B cell (primary cell): ENCODE measurements around the gene AMZ2. TPM values are rescaled to one million over a fixed set of nuclear protein-coding genes. Genes with fewer than 3 reads are reported as not detected.
"Not testable (repeated sequence)": the region's sequence is repeated elsewhere in the genome, so short reads cannot be mapped to it uniquely, and the experiment has no call there.

Experiments
- ATAC-seq: fragments of 200-7000 bp; cut with Tn5 transposase; one replicate; pipeline ENCODE4 v1.10.0; 2021; ENCODE audit warnings: low read depth, mild to moderate bottlenecking, moderate number of reproducible peaks, moderate library complexity
- CTCF ChIA-PET: fragments of 350-600 bp; sonication (Branson Sonifier 250); formaldehyde crosslinking; loops from one replicate; lab custom pipeline; 2021; ENCODE audit warnings: antibody characterized with exemption, inconsistent platforms; lab: Charles Lee
- POLR2A ChIA-PET: fragments of 350-600 bp; sonication (Branson Sonifier 250); formaldehyde crosslinking; loops from one replicate; lab custom pipeline; 2021; ENCODE audit warnings: antibody characterized with exemption; lab: Charles Lee
- DNase-seq: peaks from one replicate; pipeline ENCODE4 v3.0.0; 2013
- H2AFZ ChIP-seq: 2 replicates; pipeline ENCODE4 v1.6.1; 2012; ENCODE audit warnings: mild to moderate bottlenecking, low read depth, low read length; ENCODE audit not compliant: insufficient read depth, poor library complexity, severe bottlenecking
- H3K27ac ChIP-seq, 2 donors: 1 replicate in 1 of 2; 2 replicates in 1 of 2; pipeline ENCODE4 v1.5.1; 2012 to 2013; ENCODE audit warnings: low read length in 2 of 2, mild to moderate bottlenecking in 2 of 2, moderate library complexity in 1 of 2
- H3K27me3 ChIP-seq, 4 experiments: fragments of 200-600 bp in 1 of 4; sonication (generic) in 1 of 4; replicated peaks in 1 of 4; 1 replicate in 2 of 4; 2 replicates in 2 of 4; pipeline versions ENCODE4 v1.6.1 to v1.7.0; 2013 to 2016; ENCODE audit warnings: low read length in 3 of 4, mild to moderate bottlenecking in 2 of 4, mixed read lengths in 1 of 4, moderate library complexity in 1 of 4; ENCODE audit not compliant: insufficient read depth in 4 of 4, control insufficient read depth in 3 of 4; ENCODE audit errors: control extremely low read depth in 1 of 4
- H3K36me3 ChIP-seq, 2 experiments: replicated peaks in 1 of 2; 1 replicate in 1 of 2; 2 replicates in 1 of 2; pipeline versions ENCODE4 v1.6.1 to v1.7.1; 2013; ENCODE audit warnings: low read length in 1 of 2; ENCODE audit not compliant: insufficient read depth in 2 of 2, control insufficient read depth in 1 of 2; ENCODE audit errors: control extremely low read depth in 1 of 2, extremely low read depth in 1 of 2
- H3K4me1 ChIP-seq, 2 donors: fragments of 200-600 bp in 1 of 2; sonication (generic) in 1 of 2; 1 replicate in 1 of 2; 2 replicates in 1 of 2; pipeline versions ENCODE4 v1.5.1 to v1.6.1; 2013 to 2017; ENCODE audit warnings: low read length in 2 of 2; ENCODE audit not compliant: control insufficient read depth in 2 of 2, insufficient read depth in 2 of 2
- H3K4me2 ChIP-seq: replicated peaks from 2 replicates; pipeline ENCODE3; 2012; ENCODE audit warnings: mild to moderate bottlenecking, low read depth, low read length; ENCODE audit not compliant: poor library complexity, severe bottlenecking
- H3K4me3 ChIP-seq, 5 experiments: fragments of 200-600 bp in 1 of 5; sonication (generic) in 1 of 5; 1 replicate in 3 of 5; 2 replicates in 2 of 5; pipeline versions ENCODE4 v1.5.1 to v1.7.0; 2011 to 2016; ENCODE audit warnings: low read length in 4 of 5, mild to moderate bottlenecking in 4 of 5, low read depth in 2 of 5, control low read depth in 1 of 5, moderate library complexity in 1 of 5; ENCODE audit not compliant: insufficient read depth in 1 of 5; ENCODE audit errors: control extremely low read depth in 1 of 5, extremely low read depth in 1 of 5
- H3K79me2 ChIP-seq: fragments of 200-600 bp; sonication (generic); one replicate; pipeline ENCODE4 v1.6.0; 2016; ENCODE audit warnings: low read length; ENCODE audit not compliant: control insufficient read depth, insufficient read depth
- H3K9ac ChIP-seq: fragments of 200-600 bp; sonication (generic); 2 replicates; pipeline ENCODE4 v1.6.1; 2017; ENCODE audit warnings: mild to moderate bottlenecking, low read length, moderate library complexity
- H3K9me3 ChIP-seq, 3 donors: one replicate each; pipeline versions ENCODE4 v1.6.1 to v1.7.1; 2013; ENCODE audit warnings: low read length in 2 of 3; ENCODE audit not compliant: control insufficient read depth in 2 of 3, insufficient read depth in 1 of 3; ENCODE audit errors: control extremely low read depth in 1 of 3
- H4K20me1 ChIP-seq: 2 replicates; pipeline ENCODE4 v1.6.0; 2012; ENCODE audit warnings: mild to moderate bottlenecking, low read length; ENCODE audit not compliant: insufficient read depth, control insufficient read depth, poor library complexity, severe bottlenecking
- H3K27ac Mint-ChIP-seq: one replicate; pipeline ENCODE4 v1.8.0; 2021; ENCODE audit warnings: mixed read lengths
- H3K27me3 Mint-ChIP-seq: one replicate; pipeline ENCODE4 v1.8.0; 2021; ENCODE audit warnings: mixed read lengths
- H3K4me1 Mint-ChIP-seq: one replicate; pipeline ENCODE4 v1.8.0; 2021; ENCODE audit warnings: mixed read lengths
- H3K4me3 Mint-ChIP-seq: one replicate; pipeline ENCODE4 v1.8.0; 2021; ENCODE audit warnings: mixed read lengths
- H3K9me3 Mint-ChIP-seq: one replicate; pipeline ENCODE4 v1.8.0; 2022; ENCODE audit warnings: mixed read lengths; ENCODE audit not compliant: insufficient read depth
- CTCF ChIP-seq: fragments of 200-600 bp; IDR thresholded peaks from one replicate; pipeline ENCODE4 v1.8.0; 2022; ENCODE audit warnings: antibody characterized with exemption, mild to moderate bottlenecking
- EZH2 ChIP-seq: IDR thresholded peaks from 2 replicates; pipeline ENCODE4 v1.6.1; 2012; ENCODE audit warnings: borderline replicate concordance, low read depth, mild to moderate bottlenecking, moderate library complexity, low read length; ENCODE audit not compliant: insufficient read depth, poor library complexity, severe bottlenecking
- WGBS: methylation state at CpG from one replicate; pipeline ENCODE4 v1.1.5; 2013; ENCODE audit warnings: missing lambda C conversion rate; ENCODE audit not compliant: insufficient coverage; 5-methylcytosine and 5-hydroxymethylcytosine counted together
- intact Hi-C: fragments of 100-400 bp; cut with micrococcal nuclease; formaldehyde crosslinking; loops from one replicate; pipeline ENCODE4 v1.10.0; 2022
- polyA plus RNA-seq: library from polyadenylated mRNA; depleted of rRNA; stranded (reverse); fragments of >200 nt; gene quantifications from 2 replicates; pipeline ENCODE4 v1.2.3, GENCODE V29; 2012
- total RNA-seq, 2 donors: library from RNA; stranded (reverse); fragments of 120-200 nt in 1 of 2; gene quantifications; 1 replicate in 1 of 2; 2 replicates in 1 of 2; pipeline versions ENCODE4 v1.2.3 to v1.2.4, GENCODE V29; 2013 to 2022

AMZ2 gene
- total and polyA plus RNA-seq, 2 donors (not counting 1 experiment from before 2014, with no cell fraction given), result 64.1 to 70.7 TPM

DNA sequence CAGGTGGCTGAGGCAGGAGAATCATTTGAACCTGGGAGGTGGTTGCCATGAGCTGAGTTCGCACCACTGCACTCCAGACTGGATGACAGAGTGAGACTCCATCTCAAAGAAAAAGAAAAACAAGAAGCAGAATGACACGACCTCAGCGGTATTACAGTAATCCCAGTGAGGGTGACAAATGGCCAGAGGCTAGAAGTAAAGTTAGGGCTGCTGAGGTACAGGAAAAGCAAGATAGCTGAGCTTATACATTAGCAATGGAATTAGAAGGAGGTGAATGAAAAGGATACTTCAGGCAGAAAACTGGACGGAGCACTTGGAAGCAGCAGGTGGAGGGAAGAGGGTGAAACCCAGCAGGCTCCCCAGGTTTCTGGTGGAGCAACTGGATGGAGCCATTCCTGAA lies 26.1 kb upstream of the AMZ2 start:
- TF ChIP-seq EZH2, result no peak
- no peak for TF ChIP-seq CTCF
- Histone ChIP-seq H3K27ac (peak overlapping the region in 1 of 2 donors; percentile 31), H3K4me1 (peaks cover 33 to 42% of the 10 kb centered on the region in 2 donors), H3K27me3 (no peaks in the 10 kb centered on the region), H3K4me2 (no peak overlapping the region), H3K4me3 (no peak overlapping the region), H3K79me2 (peaks cover 35% of the 10 kb centered on the region), H3K9ac (no peak overlapping the region), H3K36me3 (peaks cover 3 to 23% of the 10 kb centered on the region in 2 experiments), H4K20me1 (no peaks in the 10 kb centered on the region), H2AFZ (no peak overlapping the region), H3K9me3 (no peaks in the 10 kb centered on the region)
- Mint-ChIP-seq H3K9me3 (no peaks in the 10 kb centered on the region), H3K4me1 (peaks cover 63% of the 10 kb centered on the region), H3K27me3 (no peaks in the 10 kb centered on the region), H3K4me3 (peak overlapping the region; percentile 4), H3K27ac (peak overlapping the region; percentile 56)
- DNase-seq (no peak), ATAC-seq (no peak)
- intact Hi-C loops, result no loop called here
- CTCF ChIA-PET, result interaction anchor here (0.6 to 1.6 kb wide), 5 partner anchors 9 to 165 kb away, joined by 3 to 4 read pairs (median 3); partner anchors contain the start of gene AMZ2
- 98% methylated on average over 4 of the region's 4 CpGs for WGBS
- POLR2A ChIA-PET, result no interaction called here

DNA sequence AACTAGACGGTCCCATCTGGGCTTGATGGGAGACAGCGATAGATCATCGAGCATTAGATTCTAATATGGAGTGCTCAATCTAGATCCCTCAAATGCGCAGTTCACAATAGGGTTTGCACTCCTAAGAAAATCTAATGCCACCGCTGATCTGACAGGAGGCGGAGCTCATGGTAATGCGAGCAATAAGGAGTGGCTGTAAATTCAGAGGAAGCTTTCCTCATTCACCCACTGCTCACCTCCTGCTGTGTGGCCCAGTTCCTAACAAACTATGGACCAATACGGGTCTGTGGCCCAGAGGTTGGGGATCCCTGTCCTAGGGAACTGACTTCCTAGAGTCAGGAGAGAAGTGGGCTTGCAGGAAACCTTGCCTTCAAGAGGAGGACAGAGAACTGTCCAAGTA lies 25.2 kb upstream of the AMZ2 start:
- TF ChIP-seq CTCF, result no peak
- no peak for TF ChIP-seq EZH2
- no peak for DNase-seq
- ATAC-seq, result no peak
- no peak overlapping the region for H3K4me3 ChIP-seq
- intact Hi-C loops, result no loop called here
- peaks cover 35% of the 10 kb centered on the region for H3K79me2 ChIP-seq
- H3K27ac ChIP-seq, result peak overlapping the region in 1 of 2 donors; percentile 46
- CTCF ChIA-PET, result interaction anchor here (0.8 kb wide), 1 partner anchor 27 kb away, joined by 3 read pairs; no protein-coding TSS in a partner anchor
- H3K36me3 ChIP-seq, result peaks cover 3 to 23% of the 10 kb centered on the region in 2 experiments
- Mint-ChIP-seq H3K4me1 (peaks cover 66% of the 10 kb centered on the region), H3K27ac (peak overlapping the region; percentile 85), H3K9me3 (no peaks in the 10 kb centered on the region), H3K4me3 (peak overlapping the region; percentile 57), H3K27me3 (no peaks in the 10 kb centered on the region)
- H3K4me2 ChIP-seq, result no peak overlapping the region
- H4K20me1 ChIP-seq, result no peaks in the 10 kb centered on the region
- H3K9ac ChIP-seq, result no peak overlapping the region
- POLR2A ChIA-PET, result no interaction called here
- H2AFZ ChIP-seq, result no peak overlapping the region
- H3K27me3 ChIP-seq, result no peaks in the 10 kb centered on the region
- WGBS, result 75% methylated on average over 4 of the region's 8 CpGs
- peaks cover 33 to 42% of the 10 kb centered on the region in 2 donors for H3K4me1 ChIP-seq
- H3K9me3 ChIP-seq, result no peaks in the 10 kb centered on the region

- not testable (repeated sequence) for H3K27me3 Mint-ChIP-seq, H3K27me3 ChIP-seq, H4K20me1 ChIP-seq, H3K9ac ChIP-seq, H3K9me3 ChIP-seq, H2AFZ ChIP-seq, H3K36me3 ChIP-seq, H3K9me3 Mint-ChIP-seq
- Histone ChIP-seq H3K27ac (peak overlapping the region; percentile 48 to 74), H3K79me2 (peaks cover 42% of the 10 kb centered on the region), H3K4me2 (peak overlapping the region; percentile 59), H3K4me3 (peak overlapping the region in 2 of 5 experiments; percentile 1 to 36), H3K4me1 (peaks cover 33 to 42% of the 10 kb centered on the region in 2 donors)
- CTCF ChIA-PET, result interaction anchor here (0.6 to 2.3 kb wide), 8 partner anchors 8 to 52 kb away, joined by 3 to 13 read pairs (median 4); no protein-coding TSS in a partner anchor
- POLR2A ChIA-PET, result interaction anchor here (0.6 to 2.9 kb wide), 9 partner anchors 11 to 831 kb away, joined by 3 to 18 read pairs (median 4); partner anchors contain the start of genes AMZ2, ARSG and SLC16A6
- Mint-ChIP-seq H3K4me1 (peaks cover 78% of the 10 kb centered on the region), H3K4me3 (peak overlapping the region; percentile 61), H3K27ac (peak overlapping the region; percentile 89)
- ATAC-seq (peak; percentile 95), DNase-seq (peak; percentile 74)
- no CpG with 5 or more reads among the region's 4 CpGs for WGBS
- intact Hi-C loops, result loop anchor here (1.0 kb wide), 2 partner anchors 12 to 19 kb away; no protein-coding TSS in a partner anchor
These were observed 22.8 kb upstream of the AMZ2 start for GRCh38 chr17:68225055-68225454.
